Liver (tissue), 9 donors: ENCODE data around the gene PDE10A. TPM values are rescaled to one million over a fixed set of nuclear protein-coding genes. Genes with fewer than 3 reads are reported as not detected.
"Not testable (repeated sequence)": the region's sequence is repeated elsewhere in the genome, so short reads cannot be mapped to it uniquely, and the experiment has no call there.

Experiments used
- DNase-seq: peaks from one replicate; pipeline ENCODE4 v3.0.0-alpha.2; 2017; ENCODE audit warnings: low spot score
- H3K27ac ChIP-seq, 2 donors: one replicate each; pipeline ENCODE4 v1.7.0; 2013; ENCODE audit warnings: inconsistent platforms in 2 of 2, low read length in 2 of 2, control low read depth in 1 of 2, low read depth in 1 of 2, mild to moderate bottlenecking in 1 of 2
- H3K27me3 ChIP-seq, 4 donors: one replicate each; pipeline versions ENCODE4 v1.6.1 to v1.7.0; 2013; ENCODE audit warnings: low read length in 3 of 4, inconsistent platforms in 1 of 4, mild to moderate bottlenecking in 1 of 4, moderate library complexity in 1 of 4; ENCODE audit not compliant: control insufficient read depth in 4 of 4, insufficient read depth in 4 of 4
- H3K36me3 ChIP-seq, 4 donors: one replicate each; pipeline versions ENCODE4 v1.6.1 to v1.7.0; 2013; ENCODE audit warnings: low read length in 3 of 4, mild to moderate bottlenecking in 3 of 4, low read depth in 1 of 4, moderate library complexity in 1 of 4; ENCODE audit not compliant: control insufficient read depth in 4 of 4, insufficient read depth in 3 of 4
- H3K4me1 ChIP-seq, 4 donors: one replicate each; pipeline versions ENCODE4 v1.6.1 to v1.7.0; 2013; ENCODE audit warnings: low read length in 3 of 4, mild to moderate bottlenecking in 3 of 4, moderate library complexity in 1 of 4; ENCODE audit not compliant: control insufficient read depth in 4 of 4, insufficient read depth in 4 of 4
- H3K4me3 ChIP-seq, 3 donors: one replicate each; pipeline versions ENCODE4 v1.6.1 to v1.7.0; 2013; ENCODE audit warnings: low read length in 3 of 3, control low read depth in 1 of 3, low read depth in 1 of 3, mild to moderate bottlenecking in 1 of 3
- H3K9ac ChIP-seq, 2 donors: one replicate each; pipeline ENCODE4 v1.7.0; 2013; ENCODE audit warnings: low read length in 2 of 2, mild to moderate bottlenecking in 2 of 2, moderate library complexity in 2 of 2, control low read depth in 1 of 2, low read depth in 1 of 2
- H3K9me3 ChIP-seq, 4 donors: one replicate each; pipeline versions ENCODE4 v1.6.1 to v1.7.0; 2013; ENCODE audit warnings: low read length in 3 of 4; ENCODE audit not compliant: control insufficient read depth in 4 of 4
- CTCF ChIP-seq: fragments of 150-350 bp; IDR thresholded peaks from 2 replicates; pipeline ENCODE4 v1.5.1; 2017; ENCODE audit warnings: improper control_type of control experiment, low read depth, low read length; ENCODE audit not compliant: missing input control
- EGR1 ChIP-seq, 2 donors: IDR thresholded peaks; 2 replicates each; pipeline ENCODE4 v1.6.1; 2016 to 2018; ENCODE audit warnings: antibody characterized with exemption in 2 of 2, low read depth in 2 of 2
- FOXA1 ChIP-seq: IDR thresholded peaks from 2 replicates; pipeline ENCODE4 v1.6.1; 2016; ENCODE audit warnings: antibody characterized with exemption
- FOXA2 ChIP-seq: IDR thresholded peaks from 2 replicates; pipeline ENCODE4 v1.6.1; 2016; ENCODE audit warnings: antibody characterized with exemption
- HNF4A ChIP-seq, 2 donors: conservative IDR thresholded peaks; 2 replicates each; pipeline ENCODE4 v1.6.1; 2016; ENCODE audit warnings: antibody characterized with exemption in 2 of 2, mild to moderate bottlenecking in 2 of 2
- JUND ChIP-seq, 2 donors: IDR thresholded peaks; 2 replicates each; pipeline ENCODE4 v1.6.1; 2016; ENCODE audit warnings: antibody characterized with exemption in 2 of 2
- NR2F2 ChIP-seq: IDR thresholded peaks from 2 replicates; pipeline ENCODE4 v1.6.1; 2016; ENCODE audit warnings: antibody characterized with exemption
- RAD21 ChIP-seq, 2 donors: IDR thresholded peaks; 2 replicates each; pipeline ENCODE4 v1.6.1; 2016; ENCODE audit warnings: antibody characterized with exemption in 2 of 2, mild to moderate bottlenecking in 2 of 2
- REST ChIP-seq: IDR thresholded peaks from 2 replicates; pipeline ENCODE4 v1.6.1; 2016; ENCODE audit warnings: antibody characterized with exemption, mild to moderate bottlenecking
- RXRA ChIP-seq, 2 donors: IDR thresholded peaks; 2 replicates each; pipeline ENCODE4 v1.6.1; 2017 to 2018; ENCODE audit warnings: antibody characterized with exemption in 2 of 2, mild to moderate bottlenecking in 1 of 2
- SP1 ChIP-seq: IDR thresholded peaks from 2 replicates; pipeline ENCODE4 v1.6.1; 2018; ENCODE audit warnings: antibody characterized with exemption, mild to moderate bottlenecking
- TAF1 ChIP-seq: conservative IDR thresholded peaks from 2 replicates; pipeline ENCODE4 v1.6.1; 2016; ENCODE audit warnings: antibody characterized with exemption, mild to moderate bottlenecking
- YY1 ChIP-seq: IDR thresholded peaks from 2 replicates; pipeline ENCODE4 v1.6.1; 2016; ENCODE audit warnings: antibody characterized with exemption, mild to moderate bottlenecking
- WGBS: extraction: QIAGEN DNeasy Blood & Tissue Kit; methylation state at CpG from one replicate; pipeline ENCODE4 v1.1.7; 2013; 5-methylcytosine and 5-hydroxymethylcytosine counted together
- polyA plus RNA-seq, 2 donors: library from polyadenylated mRNA; stranded (reverse) in 1 of 2; unstranded in 1 of 2; fragments of 200-250 nt in 1 of 2; fragments of >200 nt in 1 of 2; fragmentation: Nextera tagmentation in 1 of 2; extraction: Ambion mirVana in 1 of 2; gene quantifications; one replicate each; pipeline versions ENCODE4 v1.2.1 to v1.2.3, GENCODE V29; 2013 to 2015
- total RNA-seq, 2 donors: library from RNA; depleted of rRNA; stranded (reverse); fragments of >200 nt; gene quantifications; one replicate each; pipeline ENCODE4 v1.2.3, GENCODE V29; 2014
- TF ChIP-seq, protein P1 (sequence below): IDR thresholded peaks from 2 replicates; pipeline ENCODE4 v1.6.1; 2016; ENCODE audit warnings: antibody characterized with exemption
- TF ChIP-seq, protein P2 (sequence below): IDR thresholded peaks from 2 replicates; pipeline ENCODE4 v1.6.1; 2016; ENCODE audit warnings: antibody characterized with exemption
- donor health status: healthy.
- donor health status: healthy.
- donor health status: healthy.
- donor health status: healthy.
- donor health status: healthy.

PDE10A gene
- total and polyA plus RNA-seq, 4 donors, result 0.20 to 1.7 (median 0.47) TPM

DNA sequence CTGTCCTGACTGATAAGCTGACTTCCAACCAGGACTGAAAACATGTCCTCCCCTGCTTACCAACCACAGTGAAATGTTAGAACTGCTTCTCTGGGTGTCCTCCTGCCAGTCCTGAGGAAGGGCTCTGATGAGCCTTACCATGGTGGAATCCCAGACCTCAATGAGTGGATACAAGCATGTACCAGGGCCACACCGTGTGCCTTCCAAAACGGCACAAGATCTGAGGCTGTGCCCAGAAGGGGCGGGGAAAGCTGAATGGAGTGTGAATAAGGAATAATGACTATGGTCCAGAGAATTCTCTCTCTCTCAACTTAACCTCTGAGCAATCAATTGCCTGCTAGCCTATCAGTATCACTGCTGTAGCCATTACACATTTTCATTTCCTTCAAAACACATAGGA lies 51.7 kb downstream of the PDE10A start:
- Histone ChIP-seq H3K9me3 (no peaks in the 10 kb centered on the region), H3K4me1 (no peaks in the 10 kb centered on the region), H3K4me3 (no peak overlapping the region), H3K27ac (no peak overlapping the region), H3K9ac (no peak overlapping the region), H3K27me3 (peaks cover 0 to 4% (median 0%) of the 10 kb centered on the region in 4 donors), H3K36me3 (no peaks in the 10 kb centered on the region)
- no peak for TF ChIP-seq CTCF
- TF ChIP-seq EGR1 (IDR thresholded peaks at IDR 0.05; ENCODE audit: low read depth in 2 of 2), result no peak
- TF ChIP-seq YY1, result no peak
- TF ChIP-seq, protein P1, sequence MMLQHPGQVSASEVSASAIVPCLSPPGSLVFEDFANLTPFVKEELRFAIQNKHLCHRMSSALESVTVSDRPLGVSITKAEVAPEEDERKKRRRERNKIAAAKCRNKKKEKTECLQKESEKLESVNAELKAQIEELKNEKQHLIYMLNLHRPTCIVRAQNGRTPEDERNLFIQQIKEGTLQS, result no peak
- TF ChIP-seq, protein P2, sequence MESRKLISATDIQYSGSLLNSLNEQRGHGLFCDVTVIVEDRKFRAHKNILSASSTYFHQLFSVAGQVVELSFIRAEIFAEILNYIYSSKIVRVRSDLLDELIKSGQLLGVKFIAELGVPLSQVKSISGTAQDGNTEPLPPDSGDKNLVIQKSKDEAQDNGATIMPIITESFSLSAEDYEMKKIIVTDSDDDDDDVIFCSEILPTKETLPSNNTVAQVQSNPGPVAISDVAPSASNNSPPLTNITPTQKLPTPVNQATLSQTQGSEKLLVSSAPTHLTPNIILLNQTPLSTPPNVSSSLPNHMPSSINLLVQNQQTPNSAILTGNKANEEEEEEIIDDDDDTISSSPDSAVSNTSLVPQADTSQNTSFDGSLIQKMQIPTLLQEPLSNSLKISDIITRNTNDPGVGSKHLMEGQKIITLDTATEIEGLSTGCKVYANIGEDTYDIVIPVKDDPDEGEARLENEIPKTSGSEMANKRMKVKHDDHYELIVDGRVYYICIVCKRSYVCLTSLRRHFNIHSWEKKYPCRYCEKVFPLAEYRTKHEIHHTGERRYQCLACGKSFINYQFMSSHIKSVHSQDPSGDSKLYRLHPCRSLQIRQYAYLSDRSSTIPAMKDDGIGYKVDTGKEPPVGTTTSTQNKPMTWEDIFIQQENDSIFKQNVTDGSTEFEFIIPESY, result no peak
- TF ChIP-seq NR2F2, result no peak
- no peak for DNase-seq
- WGBS, result 78% methylated on average over 3 of the region's 3 CpGs

DNA sequence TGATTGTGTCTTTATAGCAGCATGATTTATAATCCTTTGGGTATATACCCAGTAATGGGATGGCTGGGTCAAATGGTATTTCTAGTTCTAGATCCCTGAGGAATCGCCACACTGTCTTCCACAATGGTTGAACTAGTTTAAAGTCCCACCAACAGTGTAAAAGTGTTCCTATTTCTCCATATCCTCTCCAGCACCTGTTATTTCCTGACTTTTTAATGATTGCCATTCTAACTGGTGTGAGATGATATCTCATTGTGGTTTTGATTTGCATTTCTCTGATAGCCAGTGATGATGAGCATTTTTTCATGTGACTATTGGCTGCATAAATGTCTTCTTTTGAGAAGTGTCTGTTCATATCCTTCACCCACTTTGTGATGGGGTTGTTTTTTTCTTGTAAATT lies 54.5 kb downstream of the PDE10A start:
- not testable (repeated sequence) for DNase-seq, H3K4me3 ChIP-seq, H3K27ac ChIP-seq, H3K9ac ChIP-seq, H3K27me3 ChIP-seq, H3K36me3 ChIP-seq, H3K4me1 ChIP-seq, H3K9me3 ChIP-seq
- WGBS, result 88% methylated on average over 1 of the region's 1 CpG

DNA sequence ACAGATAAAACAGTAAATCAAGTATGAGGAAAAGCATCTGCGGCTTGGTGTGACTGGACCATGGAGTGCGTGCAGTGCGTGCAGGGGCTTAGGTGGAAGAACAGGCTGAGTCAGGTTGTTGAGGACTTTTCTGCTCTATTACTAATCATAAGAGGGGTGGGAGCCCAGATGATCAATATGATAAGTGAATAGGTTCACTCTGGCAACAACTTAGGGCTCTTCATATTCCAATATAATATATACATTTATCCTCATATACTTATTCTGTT lies 56.4 kb downstream of the PDE10A start:
- Histone ChIP-seq H3K9ac (no peak overlapping the region), H3K9me3 (no peaks in the 10 kb centered on the region), H3K4me3 (no peak overlapping the region), H3K4me1 (no peaks in the 10 kb centered on the region), H3K36me3 (no peaks in the 10 kb centered on the region), H3K27me3 (peaks cover 0 to 6% (median 0%) of the 10 kb centered on the region in 4 donors), H3K27ac (no peak overlapping the region)
- DNase-seq, result no peak
- no peak for TF ChIP-seq RAD21 (IDR thresholded peaks at IDR 0.05)
- TF ChIP-seq REST, result no peak
- no peak for TF ChIP-seq TAF1
- no peak for TF ChIP-seq YY1
- TF ChIP-seq NR2F2, result no peak
- TF ChIP-seq FOXA1, result no peak
- no peak for TF ChIP-seq JUND (IDR thresholded peaks at IDR 0.05)
- TF ChIP-seq CTCF, result no peak
- no peak for TF ChIP-seq RXRA (IDR thresholded peaks at IDR 0.05)
- no peak for TF ChIP-seq FOXA2
- TF ChIP-seq SP1, result no peak
- no peak for TF ChIP-seq HNF4A (conservative IDR thresholded peaks at IDR 0.05)
- 89% methylated on average over 3 of the region's 3 CpGs for WGBS
